Fibroblast of pulmonary artery (primary cell): ENCODE data around the gene HNRNPF.

Experiments
- DNase-seq: peaks from one replicate; pipeline ENCODE4 v3.0.0-alpha.2; 2010; ENCODE audit warnings: low read depth
- H3K4me3 ChIP-seq: replicated peaks from 2 replicates; pipeline ENCODE4 v1.5.1; 2011; ENCODE audit warnings: low read depth, mild to moderate bottlenecking, control low read depth, low read length, moderate library complexity
- CTCF ChIP-seq: IDR thresholded peaks from 2 replicates; pipeline ENCODE4 v1.5.1; 2011; ENCODE audit warnings: mild to moderate bottlenecking, control low read depth, low read length, inconsistent platforms; ENCODE audit errors: missing control alignments

HNRNPF gene

GRCh38 chr10:43347997-43348396 is 61.0 kb downstream of the HNRNPF start:
- DNase-seq = no peak
- no peak for TF ChIP-seq CTCF
- no peak overlapping the region for H3K4me3 ChIP-seq

GRCh38 chr10:43344051-43344450 is 64.9 kb downstream of the HNRNPF start:
- no peak for DNase-seq
- TF ChIP-seq CTCF = no peak
- H3K4me3 ChIP-seq = no peak overlapping the region

- DNase-seq = no peak
- no peak for TF ChIP-seq CTCF
- no peak overlapping the region for H3K4me3 ChIP-seq
Measured at GRCh38 chr10:43343126-43343525, 65.9 kb downstream of the HNRNPF start.

DNA sequence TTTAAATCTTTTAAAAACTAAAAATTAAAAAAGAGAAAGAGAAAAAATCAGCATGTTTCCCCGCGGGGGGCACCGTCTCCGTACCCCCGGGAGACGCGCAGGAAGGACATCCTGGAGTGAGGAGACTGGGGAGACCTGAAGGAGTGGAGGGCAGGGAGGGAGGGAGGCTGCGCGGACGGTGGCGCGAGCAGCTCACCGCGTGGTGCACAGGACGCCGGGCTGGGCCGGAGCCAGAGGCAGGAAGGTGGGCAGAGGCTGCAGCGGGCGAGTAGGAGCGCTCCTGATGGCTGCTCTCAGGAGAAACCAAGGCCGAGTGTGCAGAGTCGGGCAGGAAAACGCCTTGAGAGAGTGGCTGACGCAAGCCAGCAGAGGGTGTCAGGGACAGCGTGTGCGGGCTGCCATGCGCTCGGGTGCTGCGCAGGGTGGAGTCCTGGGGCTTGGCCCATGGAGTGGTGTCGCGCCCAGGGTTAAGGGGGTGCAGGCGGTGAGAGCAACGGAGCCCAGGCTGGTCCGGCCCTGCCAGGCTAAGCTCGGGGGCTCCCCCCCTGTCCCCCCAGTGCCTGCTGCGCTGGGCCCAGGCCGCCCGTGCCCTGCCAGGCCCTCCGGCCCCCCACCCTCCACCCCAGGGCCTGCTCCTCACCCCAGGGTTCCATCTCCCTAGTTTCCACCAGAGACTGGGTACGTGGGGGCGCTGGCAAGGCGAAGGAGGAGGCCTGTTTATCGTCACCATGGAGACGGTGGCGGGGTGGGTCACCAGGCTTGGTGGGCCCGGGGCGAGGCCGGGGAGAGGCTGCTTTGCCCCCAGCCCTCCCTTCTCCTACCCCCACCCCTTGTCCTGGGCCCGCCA is 66.5 kb downstream of the HNRNPF start:
- no peak for DNase-seq
- TF ChIP-seq CTCF = no peak
- H3K4me3 ChIP-seq = no peak overlapping the region

- DNase-seq = no peak
- no peak for TF ChIP-seq CTCF
- no peak overlapping the region for H3K4me3 ChIP-seq
Measured at GRCh38 chr10:43341450-43341849, 67.5 kb downstream of the HNRNPF start.

DNA sequence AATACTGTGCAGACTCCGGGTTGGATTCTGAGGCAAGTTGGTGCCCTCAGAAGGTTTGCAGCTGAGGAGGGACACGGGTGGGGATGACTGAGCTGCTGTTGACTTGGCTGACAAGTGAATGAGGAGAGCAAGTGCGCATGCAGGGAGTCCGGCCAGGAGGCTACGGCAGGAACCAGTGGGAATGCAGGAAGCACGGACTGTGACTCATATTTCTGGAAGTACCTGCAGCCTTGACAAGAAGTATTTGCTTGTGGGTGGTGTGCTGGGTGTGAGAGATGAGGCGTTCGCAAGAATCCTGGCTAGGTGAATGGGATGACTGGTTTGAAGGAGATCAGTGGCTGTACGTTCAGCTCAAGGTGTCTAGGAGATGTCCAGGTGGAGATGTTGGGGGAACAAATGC is 68.4 kb downstream of the HNRNPF start:
- DNase-seq = no peak
- no peak overlapping the region for H3K4me3 ChIP-seq
- no peak for TF ChIP-seq CTCF

GRCh38 chr10:43340101-43340500 is 68.9 kb downstream of the HNRNPF start:
- H3K4me3 ChIP-seq = no peak overlapping the region
- DNase-seq = no peak
- no peak for TF ChIP-seq CTCF
